Caco-2 (cell line): Measurements from ENCODE around the gene LRCH3. TPM values are rescaled to one million over a fixed set of nuclear protein-coding genes. Genes with fewer than 3 reads are reported as not detected.

Source experiments
- BruUV-seq: library from RNA; stranded (reverse); fragments of 400-500 nt; replicated peaks from 2 replicates; lab custom pipeline; 2021; lab: Mats Ljungman, UMichigan
- CTCF ChIA-PET: fragments of 300-600 bp; sonication (Branson Sonifier 250); formaldehyde crosslinking; loops from one replicate; lab custom pipeline; 2022; ENCODE audit warnings: antibody characterized with exemption; lab: Charles Lee
- POLR2A ChIA-PET: fragments of 300-600 bp; sonication (Branson Sonifier 250); formaldehyde crosslinking; loops from one replicate; lab custom pipeline; 2022; ENCODE audit warnings: antibody characterized with exemption; lab: Charles Lee
- DNase-seq, 2 experiments: peaks; one replicate each; pipeline versions ENCODE4 v3.0.0 to v3.0.0-alpha.2; 2020 to 2022
- H3K27me3 ChIP-seq: replicated peaks from 2 replicates; pipeline ENCODE4 v1.6.0; 2011; ENCODE audit warnings: low read length; ENCODE audit not compliant: control insufficient read depth, insufficient read depth
- H3K36me3 ChIP-seq: 2 replicates; pipeline ENCODE4 v1.5.1; 2011; ENCODE audit warnings: low read length; ENCODE audit not compliant: control insufficient read depth, insufficient read depth
- H3K4me1 ChIP-seq: fragments of 250-450 bp; sonication (Bioruptor Pico); 2 replicates; pipeline ENCODE4 v1.5.1; 2020; ENCODE audit warnings: mild to moderate bottlenecking
- H3K4me3 ChIP-seq: 2 replicates; pipeline ENCODE4 v1.5.1; 2011; ENCODE audit warnings: low read depth, mild to moderate bottlenecking, control low read depth, low read length
- H3K9me3 ChIP-seq: fragments of 250-450 bp; sonication (Bioruptor Pico); 2 replicates; pipeline ENCODE4 v1.5.1; 2020; ENCODE audit warnings: mild to moderate bottlenecking, moderate library complexity
- H3K27ac Mint-ChIP-seq: one replicate; pipeline ENCODE4 v1.8.0; 2022; ENCODE audit warnings: mixed read lengths; ENCODE audit not compliant: unreplicated experiment
- H3K27me3 Mint-ChIP-seq: one replicate; pipeline ENCODE4 v1.8.0; 2022; ENCODE audit warnings: mixed read lengths; ENCODE audit not compliant: insufficient read depth, unreplicated experiment
- H3K36me3 Mint-ChIP-seq: one replicate; pipeline ENCODE4 v1.8.0; 2022; ENCODE audit warnings: mild to moderate bottlenecking, mixed read lengths; ENCODE audit not compliant: insufficient read depth, unreplicated experiment
- H3K4me1 Mint-ChIP-seq: one replicate; pipeline ENCODE4 v1.8.0; 2022; ENCODE audit warnings: low read depth, mixed read lengths; ENCODE audit not compliant: unreplicated experiment
- H3K4me3 Mint-ChIP-seq: one replicate; pipeline ENCODE4 v1.8.0; 2022; ENCODE audit warnings: mild to moderate bottlenecking, moderate library complexity, mixed read lengths; ENCODE audit not compliant: unreplicated experiment
- H3K9me3 Mint-ChIP-seq: one replicate; pipeline ENCODE4 v1.8.0; 2022; ENCODE audit warnings: mixed read lengths; ENCODE audit not compliant: unreplicated experiment
- CTCF ChIP-seq, 2 experiments: fragments of 200-600 bp in 1 of 2; IDR thresholded peaks; 1 replicate in 1 of 2; 2 replicates in 1 of 2; pipeline versions ENCODE4 v1.5.1 to v1.8.0; 2011 to 2022; ENCODE audit warnings: antibody characterized with exemption in 1 of 2, control low read depth in 1 of 2, inconsistent platforms in 1 of 2, low read depth in 1 of 2, low read length in 1 of 2, mild to moderate bottlenecking in 1 of 2, moderate library complexity in 1 of 2; ENCODE audit not compliant: insufficient read depth in 1 of 2, severe bottlenecking in 1 of 2, unreplicated experiment in 1 of 2
- intact Hi-C: fragments of 100-400 bp; cut with micrococcal nuclease; formaldehyde crosslinking; loops from one replicate; pipeline ENCODE4 v1.10.0; 2022; ENCODE audit not compliant: unreplicated experiment
- total RNA-seq: library from RNA; stranded (reverse); gene quantifications from 2 replicates; pipeline ENCODE4 v1.2.3, GENCODE V29; 2022

The LRCH3 gene
- total RNA-seq, 1 experiment from 2014 or later: 38.7 TPM

- no peaks in the 10 kb centered on the region for H3K4me1 Mint-ChIP-seq
- H3K4me1 ChIP-seq: no peaks in the 10 kb centered on the region
- no TSS peak for BruUV-seq
- intact Hi-C loops: no loop called here
- H3K36me3 ChIP-seq: no peaks in the 10 kb centered on the region; the same call in 1 of the 2 replicates
- DNase-seq: no peak
- H3K9me3 Mint-ChIP-seq: no peaks in the 10 kb centered on the region
- no peak overlapping the region for H3K4me3 Mint-ChIP-seq
- CTCF ChIA-PET: no interaction called here
- no peak overlapping the region for H3K27ac Mint-ChIP-seq
- H3K27me3 Mint-ChIP-seq: no peaks in the 10 kb centered on the region
- no peaks in the 10 kb centered on the region for H3K9me3 ChIP-seq
- POLR2A ChIA-PET: no interaction called here
- H3K36me3 Mint-ChIP-seq: peaks cover 11% of the 10 kb centered on the region
- no peak overlapping the region for H3K4me3 ChIP-seq
- TF ChIP-seq CTCF (IDR thresholded peaks at IDR 0.05; ENCODE audit: insufficient read depth in 1 of 2, low read depth in 1 of 2, low read length in 1 of 2, severe bottlenecking in 1 of 2, unreplicated experiment in 1 of 2): no peak
- H3K27me3 ChIP-seq: no peaks in the 10 kb centered on the region
Measured at GRCh38 chr3:197866035-197866434, 75.0 kb downstream of the LRCH3 start.

- no peak overlapping the region for H3K4me3 ChIP-seq
- ChIA-PET POLR2A (no interaction called here), CTCF (no interaction called here)
- no peak overlapping the region for H3K4me3 Mint-ChIP-seq
- no peaks in the 10 kb centered on the region for H3K9me3 ChIP-seq
- no peak for TF ChIP-seq CTCF (IDR thresholded peaks at IDR 0.05; ENCODE audit: insufficient read depth in 1 of 2, low read depth in 1 of 2, low read length in 1 of 2, severe bottlenecking in 1 of 2, unreplicated experiment in 1 of 2)
- H3K36me3 Mint-ChIP-seq: peaks cover 35% of the 10 kb centered on the region
- H3K27ac Mint-ChIP-seq: no peak overlapping the region
- H3K27me3 ChIP-seq: no peaks in the 10 kb centered on the region
- no peaks in the 10 kb centered on the region for H3K4me1 Mint-ChIP-seq
- no peaks in the 10 kb centered on the region for H3K9me3 Mint-ChIP-seq
- BruUV-seq: no TSS peak
- no peaks in the 10 kb centered on the region for H3K27me3 Mint-ChIP-seq
- intact Hi-C loops: no loop called here
- no peak for DNase-seq
- no peaks in the 10 kb centered on the region for H3K4me1 ChIP-seq
- H3K36me3 ChIP-seq: peaks cover 4% of the 10 kb centered on the region
Measured at GRCh38 chr3:197873329-197873728, 82.3 kb downstream of the LRCH3 start.

GRCh38 chr3:197874064-197874463, 83.0 kb downstream of the LRCH3 start:
- Mint-ChIP-seq H3K27me3 (no peaks in the 10 kb centered on the region), H3K9me3 (no peaks in the 10 kb centered on the region), H3K4me3 (no peak overlapping the region), H3K4me1 (no peaks in the 10 kb centered on the region), H3K36me3 (peaks cover 32% of the 10 kb centered on the region), H3K27ac (no peak overlapping the region)
- Histone ChIP-seq H3K27me3 (no peaks in the 10 kb centered on the region), H3K36me3 (peaks cover 4% of the 10 kb centered on the region), H3K9me3 (no peaks in the 10 kb centered on the region), H3K4me3 (no peak overlapping the region), H3K4me1 (no peaks in the 10 kb centered on the region)
- CTCF ChIA-PET: no interaction called here
- no peak for DNase-seq
- TF ChIP-seq CTCF (IDR thresholded peaks at IDR 0.05; ENCODE audit: insufficient read depth in 1 of 2, low read depth in 1 of 2, low read length in 1 of 2, severe bottlenecking in 1 of 2, unreplicated experiment in 1 of 2): no peak
- POLR2A ChIA-PET: no interaction called here
- no TSS peak for BruUV-seq
- intact Hi-C loops: no loop called here
